ENCODE results near the gene NENF.

NENF gene

DNA sequence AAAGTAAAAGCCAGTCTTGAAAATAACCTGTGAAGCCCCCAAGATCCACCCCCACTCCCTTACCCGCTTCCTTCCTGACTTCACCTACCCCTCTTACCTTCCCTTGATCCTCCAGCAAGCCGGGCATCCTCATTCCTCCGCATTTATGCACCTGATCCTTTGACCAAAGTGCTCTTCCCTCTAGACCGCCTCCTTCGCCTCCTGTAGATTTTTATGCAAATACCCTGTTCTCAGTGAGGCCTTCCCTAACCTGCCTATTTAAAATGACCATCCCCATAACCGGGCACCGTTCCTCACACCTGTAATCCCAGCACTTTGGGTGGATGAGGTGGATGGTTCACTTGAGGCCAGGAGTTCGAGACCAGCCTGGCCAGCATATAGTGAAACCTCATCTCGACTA is 1.1 kb upstream of the NENF start:
- DNase-seq (ENCODE audit: low read depth, low spot score) = no peak

DNA sequence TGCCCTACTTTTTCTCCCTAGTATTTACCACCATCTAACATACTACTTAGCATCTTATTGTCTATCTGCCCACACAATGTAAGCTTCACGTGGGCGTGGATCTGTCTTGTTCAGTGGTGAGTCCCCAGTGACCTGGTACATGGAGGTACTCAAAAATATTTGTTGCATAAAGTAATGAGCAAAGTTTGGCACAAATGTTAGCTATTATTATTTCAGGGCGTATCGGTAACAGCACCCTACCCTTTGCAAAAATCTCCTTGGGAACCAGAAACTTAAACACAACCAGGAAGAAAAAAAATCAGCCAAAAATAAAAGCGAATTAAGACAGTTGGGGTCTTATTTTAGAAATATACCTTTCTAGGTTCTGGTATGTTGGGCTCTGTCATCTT is 454 bp upstream of the NENF start:
- no peak for DNase-seq (ENCODE audit: low read depth, low spot score)

DNA sequence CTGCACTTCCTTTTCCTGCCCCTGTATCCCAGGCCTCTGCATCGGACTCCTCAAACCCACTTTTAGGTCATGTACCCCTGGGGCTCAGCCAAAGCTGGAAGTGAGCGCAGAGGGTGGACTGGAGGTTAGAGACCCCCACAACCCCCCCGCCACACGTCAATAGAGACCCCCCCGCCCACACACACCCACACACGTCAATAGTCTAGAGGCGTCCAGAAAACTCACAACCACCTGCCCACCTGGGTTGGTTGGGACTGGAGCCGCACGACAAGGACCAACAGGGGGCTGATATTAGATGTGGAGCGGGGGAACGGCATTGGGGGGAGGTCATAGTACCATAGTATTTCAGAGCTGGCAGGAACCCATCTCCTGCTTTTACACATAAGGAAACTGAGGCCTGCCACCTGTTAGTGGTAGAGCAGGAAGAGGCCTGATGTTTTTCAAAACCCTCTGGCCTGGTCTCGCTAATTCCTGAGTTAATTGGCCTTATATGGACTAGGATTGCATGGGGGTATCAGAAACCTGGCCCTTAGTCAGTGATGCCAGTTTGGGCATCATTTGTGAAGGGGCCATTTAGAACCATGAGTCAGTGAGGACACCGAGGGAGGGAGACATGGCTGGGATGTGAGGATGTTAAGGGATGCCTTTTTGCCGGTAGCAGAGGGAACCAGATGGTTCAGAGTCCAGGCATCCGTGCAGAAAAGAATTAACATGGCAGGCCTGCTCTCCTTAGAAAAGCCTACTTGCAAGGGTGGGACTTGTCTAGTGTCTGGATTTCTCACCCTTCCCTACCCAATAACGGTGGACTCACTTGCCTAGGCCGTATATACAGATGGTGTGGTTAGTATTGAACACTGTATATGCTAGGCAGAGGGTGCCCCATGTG is 1.1 kb downstream of the NENF start:
- no peak for DNase-seq (ENCODE audit: low read depth, low spot score)

DNA sequence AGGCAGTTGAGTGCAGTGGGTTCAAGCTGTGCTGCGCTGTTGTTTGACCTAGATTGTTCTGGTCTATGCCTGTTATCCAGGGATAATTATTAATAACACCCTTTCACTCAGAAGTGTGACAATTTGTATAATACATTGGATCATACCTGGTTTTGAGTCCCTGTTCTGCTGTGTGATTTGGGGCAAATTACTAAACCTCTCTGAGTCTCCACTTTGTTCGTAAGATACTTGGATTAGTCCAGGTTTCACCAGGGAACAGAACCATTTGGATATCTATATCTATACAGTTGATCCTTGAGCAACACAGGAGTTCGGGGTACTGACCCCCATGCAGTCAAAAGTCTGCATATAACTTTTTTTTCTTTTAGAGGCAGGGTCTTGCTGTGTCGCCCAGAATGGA is 2.3 kb downstream of the NENF start:
- DNase-seq (ENCODE audit: low read depth, low spot score) = no peak

DNA sequence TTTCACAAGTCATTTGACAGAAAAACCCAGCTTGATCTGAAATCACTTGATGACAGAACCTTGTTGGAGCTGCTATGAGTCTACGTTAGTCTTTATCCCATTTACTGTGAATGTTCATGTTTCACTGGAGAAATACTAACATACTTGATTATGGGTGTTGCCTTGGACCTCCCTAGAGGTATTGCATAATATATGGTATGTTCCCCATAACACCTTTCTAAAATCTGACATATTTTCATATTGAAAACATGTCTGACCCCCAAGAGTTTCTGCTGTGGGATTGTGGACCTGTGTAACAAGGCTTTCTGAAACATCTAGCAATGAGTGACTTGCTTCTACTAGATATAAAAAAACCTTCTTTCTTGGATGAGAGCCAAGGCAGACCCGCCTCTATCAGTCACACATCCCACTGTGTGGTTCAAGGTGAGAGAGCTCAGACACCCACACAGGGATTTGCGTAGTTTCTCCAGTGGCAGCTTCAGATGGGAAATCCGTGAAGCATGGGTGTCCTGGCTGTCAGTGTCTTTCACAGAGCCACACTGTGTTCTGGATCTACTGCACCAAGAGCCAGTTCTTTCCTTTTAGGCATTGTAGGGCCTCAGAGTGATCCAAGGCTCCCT is 4.6 kb downstream of the NENF start:
- DNase-seq (ENCODE audit: low read depth, low spot score) = no peak

DNA sequence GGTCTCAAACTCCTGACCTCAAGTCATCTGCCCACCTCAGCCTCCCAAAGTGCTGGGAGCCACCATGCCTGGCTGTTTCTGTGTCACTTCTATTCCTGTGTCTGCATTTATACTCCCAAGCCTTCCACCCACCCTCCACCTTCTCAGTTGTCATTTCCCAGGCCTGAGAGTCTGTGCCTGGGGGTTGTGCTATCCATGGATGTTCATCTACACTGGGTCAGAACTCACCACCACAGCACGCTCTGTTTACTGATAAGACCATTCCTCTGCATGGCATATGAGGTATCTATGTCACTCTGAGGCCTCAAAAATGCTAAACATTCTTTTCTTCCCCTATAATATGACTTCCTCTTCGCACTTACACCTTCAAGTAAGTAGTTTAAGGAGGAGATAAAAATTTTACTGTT is 6.1 kb downstream of the NENF start:
- no peak for DNase-seq (ENCODE audit: low read depth, low spot score)

DNA sequence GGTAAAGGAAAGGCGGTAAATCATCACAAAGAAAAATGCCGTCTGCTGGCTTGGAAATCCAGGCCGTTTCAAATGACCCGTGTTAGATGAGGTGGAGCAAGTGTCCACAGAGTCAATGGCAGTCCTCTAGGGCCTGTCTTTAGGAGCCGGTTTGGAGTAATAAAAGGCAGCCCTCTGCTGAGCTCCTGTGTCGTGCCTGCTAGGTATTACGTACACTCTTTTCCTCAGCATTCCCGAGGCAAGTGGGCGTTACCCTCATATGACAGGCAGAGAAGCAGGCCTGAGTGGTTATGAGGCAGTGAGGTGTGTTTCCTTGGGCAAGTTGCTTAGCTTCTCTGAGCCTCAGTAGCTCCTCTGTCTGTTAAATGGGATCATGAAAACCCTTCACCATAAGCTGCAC is 7.7 kb downstream of the NENF start:
- DNase-seq (ENCODE audit: low read depth, low spot score) = no peak

DNA sequence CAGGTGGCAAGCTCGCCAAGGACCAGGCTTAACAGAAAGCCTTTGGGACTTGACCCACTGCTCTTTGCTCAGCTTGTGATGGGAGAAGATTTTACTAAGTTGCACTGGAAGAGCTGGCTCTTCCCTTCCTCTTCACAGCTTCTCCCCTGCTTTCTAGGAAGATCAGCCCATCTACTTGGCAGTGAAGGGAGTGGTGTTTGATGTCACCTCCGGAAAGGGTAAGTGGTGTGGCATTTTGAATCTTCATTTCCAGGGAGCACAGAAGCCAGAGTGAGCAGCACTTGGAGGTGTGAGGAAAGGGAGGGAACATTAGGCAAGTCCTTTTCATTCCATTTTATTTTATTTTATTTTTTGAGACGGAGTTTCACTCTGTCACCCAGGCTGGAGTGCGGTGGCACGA is 9.7 kb downstream of the NENF start:
- DNase-seq (ENCODE audit: low read depth, low spot score) = no peak

DNA sequence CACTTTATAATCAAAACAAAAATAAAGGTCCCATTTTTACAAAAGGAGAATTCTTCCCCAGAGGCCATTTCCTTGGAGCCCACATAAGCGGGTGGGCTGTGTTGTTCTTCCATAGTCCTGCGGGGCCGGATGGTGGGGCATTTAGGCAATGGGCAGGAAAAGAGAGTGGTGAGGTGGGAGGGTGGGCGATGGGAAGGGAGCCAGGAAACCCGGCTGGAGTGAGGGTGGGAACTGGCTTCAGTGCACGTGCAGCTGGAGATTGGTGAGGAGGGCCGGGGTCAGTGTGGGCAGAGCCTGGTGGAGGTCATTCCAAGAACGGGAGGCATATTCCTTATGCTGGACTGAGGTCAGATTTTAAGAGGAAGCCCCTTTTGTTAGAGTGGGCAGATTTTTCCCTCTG is 13.6 kb downstream of the NENF start:
- DNase-seq (ENCODE audit: low read depth, low spot score) = no peak

DNA sequence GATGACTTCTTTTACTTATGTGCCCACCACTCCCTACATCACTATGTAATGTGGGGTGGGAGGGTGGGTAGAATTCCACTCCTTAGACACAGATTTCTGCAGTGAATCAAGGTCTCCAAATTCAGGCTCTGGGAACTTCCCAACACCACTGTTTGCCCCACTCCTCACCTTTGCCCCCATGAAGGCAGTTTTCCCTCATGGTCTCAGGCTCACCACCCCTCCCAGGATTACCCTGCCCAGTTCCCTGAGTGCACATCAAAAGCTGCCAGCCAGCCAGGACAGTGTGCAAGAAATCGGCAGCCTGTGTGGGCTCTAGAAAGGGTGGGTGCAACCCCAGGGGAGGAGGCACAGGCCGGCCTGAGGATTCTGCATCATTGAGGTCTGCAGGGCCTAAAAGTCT is 14.8 kb downstream of the NENF start:
- DNase-seq (ENCODE audit: low read depth, low spot score) = no peak

DNA sequence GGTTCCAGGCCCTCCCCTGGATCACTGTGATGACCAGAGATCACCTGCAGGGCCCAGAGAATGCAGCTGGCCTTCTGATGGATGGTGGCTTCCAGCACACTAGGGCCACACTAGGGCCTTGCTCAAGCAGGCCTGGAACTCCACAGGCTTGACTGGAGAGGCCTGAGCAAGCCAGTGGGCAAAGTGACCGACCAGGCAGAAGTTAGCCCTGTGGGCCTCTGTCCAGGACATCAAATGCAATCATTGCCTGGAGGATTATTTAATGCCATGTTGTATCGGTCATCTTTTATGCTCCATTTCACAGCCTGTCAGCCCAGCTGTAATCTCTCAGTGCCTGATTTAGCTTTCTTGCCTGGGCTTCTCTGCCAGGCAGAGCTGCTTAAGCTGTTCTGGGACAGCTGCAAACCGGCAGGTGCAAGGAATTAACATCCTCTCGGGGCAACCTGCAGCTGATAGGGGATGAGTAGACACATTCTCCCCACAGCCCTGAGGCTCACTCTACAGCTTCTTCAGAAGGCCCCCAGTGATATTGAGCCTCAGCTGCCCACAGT is 17.7 kb downstream of the NENF start:
- no peak for DNase-seq (ENCODE audit: low read depth, low spot score)

DNA sequence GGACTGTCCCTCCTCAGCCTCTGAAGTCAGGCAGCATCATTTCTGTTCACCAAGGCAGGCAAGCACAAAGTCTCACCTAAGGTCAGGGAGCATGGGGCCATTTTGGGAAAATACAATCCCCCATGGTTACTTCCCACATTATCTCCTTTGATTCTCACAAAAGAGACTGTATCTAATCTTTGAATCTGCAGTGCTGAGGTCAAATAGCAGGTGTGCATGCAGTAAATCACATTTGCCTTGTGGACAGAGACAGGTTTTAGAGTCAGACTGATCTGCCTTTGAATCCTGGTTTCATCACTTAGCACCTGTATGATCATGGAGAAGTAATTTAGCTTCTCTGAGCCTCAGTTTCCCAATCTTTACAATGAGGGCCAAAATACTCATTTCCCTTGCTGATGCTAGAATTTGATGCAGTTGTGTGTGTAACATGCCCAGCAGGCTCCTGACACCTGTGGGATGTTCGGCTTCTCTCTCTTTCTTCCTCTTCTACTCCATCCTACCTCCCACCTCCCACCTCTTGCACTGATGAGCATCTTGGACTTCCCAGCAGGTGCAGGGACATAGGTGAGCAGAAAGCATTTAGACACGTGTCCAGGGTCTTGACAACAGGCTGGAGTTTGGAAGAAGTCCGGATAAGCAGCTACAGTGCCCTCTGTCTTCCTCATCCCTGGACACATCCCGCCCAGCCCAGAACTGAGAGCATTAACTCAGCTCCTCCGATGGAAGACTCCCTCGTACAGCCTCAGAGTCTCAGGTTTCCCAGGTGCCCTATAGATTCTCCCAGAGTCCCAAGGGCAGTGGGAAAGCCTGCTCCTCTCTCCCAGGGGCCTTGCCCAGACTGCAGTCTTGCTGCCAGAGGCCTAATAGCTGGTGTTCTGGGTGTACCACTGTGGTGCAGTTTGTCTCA is 18.9 kb downstream of the NENF start:
- DNase-seq (ENCODE audit: low read depth, low spot score) = no peak

DNA sequence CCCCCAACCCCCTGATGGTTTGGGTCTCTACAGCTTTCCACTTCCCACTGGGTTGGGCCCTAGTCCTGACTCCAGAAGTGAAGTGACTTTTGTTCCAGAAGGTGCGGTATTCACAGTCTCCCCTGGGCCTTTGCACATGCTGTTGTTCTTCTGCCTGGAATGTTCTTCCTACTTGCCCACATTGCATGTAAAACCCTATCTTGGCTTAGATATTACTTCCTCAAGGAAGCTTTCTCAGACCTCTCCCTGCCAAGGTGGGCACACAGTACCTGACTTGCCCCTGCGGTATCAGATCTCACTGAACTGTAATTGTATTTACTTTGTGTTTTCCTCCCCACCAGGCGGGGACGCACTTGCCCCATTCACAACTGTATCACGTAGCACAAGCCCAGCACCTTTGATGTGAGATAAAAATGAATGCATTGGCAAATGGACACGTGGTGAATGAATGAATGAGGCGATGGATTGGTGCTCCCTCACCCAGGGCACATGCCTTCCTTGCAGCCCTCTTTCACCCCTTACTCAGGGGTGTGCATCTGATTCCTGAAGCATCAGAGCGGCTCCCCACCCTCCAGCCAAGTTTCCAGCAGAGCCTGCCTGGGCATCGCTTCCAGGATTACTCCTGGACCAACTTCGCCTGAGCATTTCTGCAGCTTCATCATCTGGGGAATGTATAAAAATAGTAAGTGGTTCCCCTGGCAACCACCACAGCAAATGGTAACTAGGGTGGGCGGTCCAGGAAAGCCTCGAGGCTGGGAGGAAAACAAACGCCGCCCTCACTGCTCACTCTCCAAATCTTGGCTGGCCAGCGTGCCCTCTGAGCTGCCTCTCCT is 19.8 kb downstream of the NENF start:
- no peak for DNase-seq (ENCODE audit: low read depth, low spot score)

DNA sequence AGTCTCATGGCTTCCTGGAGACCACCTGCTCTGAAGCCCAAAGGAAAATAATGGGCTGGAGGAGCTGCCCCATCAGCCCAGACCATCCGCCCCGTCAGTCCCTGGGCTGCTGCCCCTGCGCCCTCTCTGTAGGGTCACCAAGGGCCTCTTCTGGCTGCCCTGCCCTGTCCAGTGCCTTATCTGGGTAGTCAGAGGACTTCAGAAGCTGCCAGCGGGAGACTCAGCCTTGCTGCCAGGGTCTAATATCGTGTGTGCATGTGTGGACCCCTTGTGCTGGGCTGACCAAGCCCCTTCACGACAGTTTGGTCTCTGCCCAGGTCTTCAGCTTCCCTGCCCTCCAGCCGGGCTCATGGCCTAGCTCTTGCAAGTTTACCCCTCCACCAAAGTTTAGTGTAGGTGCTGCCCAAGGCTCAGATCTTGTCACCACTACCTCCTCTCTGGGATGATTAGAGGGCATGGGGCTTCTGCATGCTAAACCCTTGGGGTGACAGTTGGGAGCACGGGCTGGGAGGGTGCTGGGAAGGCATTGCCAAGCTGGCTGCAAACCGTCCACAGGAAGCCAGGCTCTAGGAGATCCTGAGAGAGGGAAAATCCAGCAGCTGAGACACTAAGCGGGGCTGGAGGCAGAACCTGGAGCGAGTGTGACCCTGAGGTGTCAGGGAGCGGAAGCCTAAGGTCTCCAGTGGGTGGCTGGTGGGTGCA is 20.6 kb downstream of the NENF start:
- DNase-seq (ENCODE audit: low read depth, low spot score) = no peak

DNA sequence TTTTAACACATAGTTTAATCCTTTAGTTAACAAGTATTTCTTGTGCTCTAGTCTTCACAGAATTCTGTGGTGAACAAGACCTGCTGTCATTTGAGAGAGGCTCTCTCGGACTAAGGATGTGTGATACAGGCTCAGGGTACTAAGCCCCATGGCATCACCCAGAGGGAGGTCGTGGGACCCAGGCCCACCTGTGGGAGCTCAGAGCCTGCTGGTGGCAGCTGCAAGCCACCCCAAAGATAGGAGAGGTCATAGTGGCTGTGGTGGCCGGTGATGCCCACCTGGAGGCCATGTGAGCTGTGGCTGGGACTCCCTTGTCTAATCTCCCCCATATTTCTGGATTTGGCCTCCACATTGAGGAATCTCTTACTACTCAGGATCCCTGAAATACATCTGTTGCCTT is 22.0 kb downstream of the NENF start:
- no peak for DNase-seq (ENCODE audit: low read depth, low spot score)

DNA sequence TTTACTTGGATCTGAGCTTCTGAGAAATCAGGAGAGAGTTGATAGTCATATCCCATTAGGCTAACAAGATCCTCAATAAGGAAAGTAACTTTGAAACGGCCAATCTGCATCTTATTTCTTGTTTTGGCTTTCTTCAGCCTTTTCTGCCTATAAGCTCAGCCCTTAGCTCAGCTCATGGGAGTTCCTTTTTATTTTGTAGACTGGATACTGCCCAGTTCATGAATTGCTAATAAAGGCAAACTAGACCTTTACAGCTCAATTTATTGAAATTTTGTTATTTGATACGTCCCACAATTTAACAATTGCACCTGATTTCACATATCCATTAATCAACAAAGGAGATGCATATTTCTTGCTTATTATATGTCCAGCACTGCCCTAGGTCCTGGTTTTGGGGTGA is 22.7 kb downstream of the NENF start:
- DNase-seq (ENCODE audit: low read depth, low spot score) = no peak

DNA sequence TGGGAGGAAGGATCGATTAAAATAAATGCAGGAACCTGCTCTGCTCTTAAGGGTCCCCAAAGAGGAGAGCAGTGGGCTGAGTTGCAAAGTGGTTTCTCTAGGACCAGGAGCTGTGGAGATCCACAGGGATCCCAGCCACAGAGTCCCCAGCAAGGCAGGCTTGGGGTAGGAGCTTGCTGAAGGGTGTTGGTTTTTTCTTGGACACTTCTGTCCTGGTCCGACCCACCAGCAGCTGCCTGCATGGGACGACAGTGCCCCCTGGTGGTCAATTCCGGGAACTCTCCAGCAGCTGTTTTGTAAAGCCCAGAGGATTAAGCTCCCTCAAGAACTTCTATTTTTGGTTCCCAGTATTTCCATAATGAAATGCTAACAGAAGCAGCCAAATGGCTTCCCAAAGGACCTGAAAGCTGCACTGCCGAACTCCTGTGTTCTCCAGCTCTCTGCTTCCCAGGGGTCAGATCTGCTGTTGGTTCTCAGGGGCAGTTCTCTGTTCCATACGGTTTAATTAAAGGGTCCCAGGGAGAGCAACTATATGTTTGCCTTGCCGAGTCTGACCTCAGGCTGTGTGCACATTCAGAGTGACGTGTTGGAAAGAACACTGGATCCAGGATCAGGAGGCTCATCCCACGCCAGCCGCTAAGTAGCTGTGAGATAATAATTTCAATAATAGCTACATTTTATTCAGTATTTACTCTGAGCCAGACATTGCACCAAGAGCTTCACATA is 23.2 kb downstream of the NENF start:
- peak; percentile 42 for DNase-seq (ENCODE audit: low read depth, low spot score)

DNA sequence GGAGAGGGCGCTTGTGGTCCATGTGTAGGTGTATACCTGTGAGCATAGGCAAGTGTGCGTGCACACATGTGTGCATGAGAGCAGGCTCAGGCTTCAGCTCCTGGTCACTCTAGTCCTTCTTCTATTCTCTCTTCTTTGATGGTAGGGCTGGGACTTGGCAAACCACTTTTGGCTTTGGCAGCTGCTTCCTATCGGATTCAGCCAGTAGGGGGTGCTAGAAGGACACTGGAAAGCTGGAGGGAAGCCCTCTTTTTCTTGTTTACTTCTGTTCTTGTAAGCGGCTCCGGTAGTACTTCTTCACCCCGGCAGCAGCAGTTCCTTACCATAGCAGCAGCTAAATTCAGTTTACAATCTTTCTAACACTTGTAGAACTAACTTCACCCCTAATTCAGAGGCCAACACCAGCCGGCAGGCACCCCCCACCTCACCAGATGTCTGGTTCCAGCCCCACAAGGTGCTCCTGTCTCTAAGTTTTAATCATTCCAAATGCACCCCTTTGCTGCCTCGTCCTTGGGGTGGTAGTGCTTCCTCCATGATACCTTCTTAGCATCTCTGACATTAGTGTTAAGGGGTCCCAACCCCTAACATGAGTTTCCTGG is 25.1 kb downstream of the NENF start:
- peak; percentile 30 for DNase-seq (ENCODE audit: low read depth, low spot score)

DNA sequence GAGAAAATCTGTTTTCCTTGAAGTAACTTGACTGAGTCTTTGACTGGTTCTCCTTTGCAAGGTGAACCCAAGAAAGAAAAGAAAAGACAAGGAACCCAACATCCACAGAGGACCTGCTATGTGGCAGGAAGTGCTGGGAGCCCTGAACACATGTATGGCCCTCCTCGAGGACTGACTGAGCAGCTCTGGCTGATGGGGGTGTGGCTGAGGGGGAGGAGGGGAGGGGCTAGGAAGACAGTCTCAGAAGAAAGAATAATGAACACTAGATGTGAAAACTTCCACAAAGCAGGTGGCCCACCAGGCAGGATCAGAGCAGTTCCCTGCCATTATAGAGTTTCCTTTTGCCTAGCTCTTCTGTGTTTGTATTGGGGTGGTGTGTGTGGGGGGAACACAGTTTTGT is 26.1 kb downstream of the NENF start:
- DNase-seq (ENCODE audit: low read depth, low spot score) = no peak
